Stimulated activated CD8-positive, alpha-beta memory T cell treated with anti-CD3 and anti-CD28 coated beads, Interleukin-12 subunit alpha, Interleukin-12 subunit beta, amount 100 ng/mL, for 4 hours (primary cell): ENCODE measurements around the gene MAGI1.
"Not testable (repeated sequence)": the region's sequence is repeated elsewhere in the genome, so short reads cannot be mapped to it uniquely, and the experiment has no call there.

Experiments
- DNase-seq: peaks from one replicate; pipeline ENCODE4 v3.0.0-alpha.2; 2020; ENCODE audit warnings: low read depth

Gene MAGI1

DNA sequence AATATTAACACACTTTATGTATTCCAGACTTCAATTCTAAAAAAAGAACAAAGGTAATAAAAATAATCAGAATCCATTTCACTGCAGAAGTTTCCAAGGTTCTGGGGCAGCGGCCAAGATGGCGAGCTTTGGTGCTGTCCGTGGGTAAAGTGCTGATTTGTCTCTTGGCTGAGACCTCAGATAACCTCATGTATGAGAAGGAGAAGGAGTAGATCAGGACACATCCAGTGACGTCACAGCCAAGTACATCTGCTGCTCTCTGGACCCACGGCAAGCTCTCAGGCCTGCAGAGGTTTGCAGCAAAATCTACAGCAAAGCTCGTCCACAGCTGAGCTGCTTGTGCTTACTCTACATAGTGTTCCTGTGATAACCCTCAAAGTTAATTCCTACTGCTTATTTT is 165.7 kb downstream of the MAGI1 start:
- no peak for DNase-seq

DNA sequence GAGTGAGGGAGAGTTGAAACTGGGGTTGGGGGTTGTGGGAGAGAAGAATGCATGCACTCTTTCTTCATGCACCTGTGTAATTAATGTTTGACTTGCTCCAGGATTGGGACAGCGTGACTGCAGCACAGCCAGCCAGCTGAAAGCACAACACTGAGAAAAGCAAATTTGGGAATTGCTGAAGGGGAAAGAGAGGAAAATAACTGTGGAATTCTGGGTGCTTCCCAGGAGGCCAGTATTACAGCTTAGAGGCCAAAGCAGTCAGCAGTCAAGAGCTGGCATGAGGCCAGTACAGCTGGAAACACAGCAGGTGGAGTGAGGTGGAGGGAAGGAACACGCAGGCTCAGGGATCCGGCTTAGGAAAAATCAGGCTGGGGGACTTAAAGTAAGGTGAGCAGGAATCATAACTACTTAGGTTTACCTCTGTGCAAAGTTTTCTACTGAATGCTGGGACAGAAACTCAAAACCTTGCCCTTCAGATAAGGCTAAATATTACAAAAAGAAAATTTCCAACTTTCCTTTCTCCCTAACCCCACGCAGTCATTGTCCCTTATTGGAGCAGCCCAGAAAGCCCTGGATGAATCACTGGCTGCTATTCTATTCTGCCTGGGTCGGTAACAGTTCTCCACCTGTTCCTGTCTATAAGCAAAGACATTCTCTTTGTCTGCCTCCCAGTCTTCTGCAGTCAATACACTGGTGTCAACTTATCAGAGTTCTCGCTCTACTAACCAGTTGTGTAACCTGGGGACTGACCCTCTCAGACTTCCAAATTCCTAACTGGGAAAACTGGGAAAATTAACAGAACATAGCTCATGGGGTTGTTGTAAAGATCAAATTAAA is 167.2 kb downstream of the MAGI1 start:
- no peak for DNase-seq

DNA sequence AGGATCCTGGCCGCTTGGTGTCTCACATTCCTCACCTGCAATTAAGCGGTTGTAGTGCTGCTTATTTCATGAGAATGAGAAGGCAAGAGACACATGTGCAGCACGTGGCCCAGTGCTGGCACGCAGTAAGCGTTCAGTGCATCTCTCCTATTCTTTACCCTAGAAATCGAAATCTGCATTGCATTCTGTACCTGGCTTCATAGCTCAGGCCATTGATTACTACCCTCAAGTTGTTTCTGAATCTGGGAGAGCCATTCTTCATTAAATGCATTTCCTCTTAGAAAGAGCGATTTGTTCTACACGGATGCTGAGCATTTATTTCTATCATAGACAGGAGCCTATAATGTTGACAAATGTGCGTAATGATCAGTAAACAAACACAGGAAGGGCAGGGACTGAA is 168.9 kb downstream of the MAGI1 start:
- no peak for DNase-seq

DNA sequence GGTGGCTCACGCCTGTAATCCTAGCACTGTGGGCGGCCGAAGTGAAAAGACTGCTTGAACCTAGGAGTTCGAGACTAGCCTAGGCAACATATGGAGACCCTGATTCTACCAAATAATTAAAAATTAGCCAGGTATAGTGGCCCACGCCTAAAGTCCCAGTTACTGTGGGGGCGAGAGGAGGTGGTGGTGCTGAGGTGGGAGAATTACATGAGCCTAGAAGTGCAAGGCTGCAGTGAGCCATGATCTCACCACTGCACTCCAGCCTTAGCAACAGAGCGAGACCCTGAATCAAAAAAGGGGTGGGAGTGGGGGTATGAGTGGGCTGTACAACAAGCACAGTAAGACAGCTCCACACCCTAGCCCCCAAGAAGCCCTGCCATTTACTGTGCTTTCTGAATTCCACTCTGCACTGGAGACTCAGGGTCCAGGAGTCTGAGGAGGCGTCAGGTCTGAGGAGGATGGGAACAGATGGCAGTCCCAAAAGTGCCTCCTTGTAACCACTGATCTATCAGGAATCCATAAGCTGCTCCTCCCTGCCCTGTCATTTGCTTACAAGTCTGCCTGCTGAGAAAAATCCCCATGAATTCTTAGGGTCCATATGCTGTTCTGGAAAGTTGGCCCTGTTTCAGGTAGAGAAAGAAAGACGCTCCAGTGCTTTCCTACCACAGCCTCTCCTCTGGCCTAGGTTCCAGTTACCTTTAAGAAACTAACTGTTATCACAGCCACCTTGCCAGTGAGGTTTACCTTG is 171.1 kb downstream of the MAGI1 start:
- DNase-seq, result no peak

DNA sequence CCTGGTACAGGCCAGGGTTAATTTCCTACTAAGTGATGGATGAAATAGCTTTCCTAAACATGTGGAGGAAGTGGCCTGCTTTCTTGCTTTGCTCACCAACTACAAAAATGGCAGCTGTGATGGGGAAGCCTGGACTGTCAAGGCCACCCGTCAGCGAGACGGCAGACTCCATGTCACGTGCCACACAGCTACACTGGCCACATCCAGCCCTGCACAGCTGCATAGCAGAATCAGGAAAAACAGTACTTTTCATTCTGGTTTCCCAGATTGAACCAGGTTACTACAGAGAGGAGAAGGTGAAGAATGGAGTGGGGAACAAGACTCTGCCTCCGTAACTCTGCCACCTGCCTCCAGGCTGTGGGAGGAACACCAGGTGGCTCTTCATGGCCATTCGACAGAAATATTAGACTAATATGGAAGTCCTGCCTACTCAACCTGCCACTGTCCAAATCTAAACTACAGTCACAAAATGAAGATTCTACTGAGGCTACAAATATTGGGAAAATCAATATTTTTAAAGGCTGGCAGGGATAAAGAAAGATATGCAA is 174.3 kb downstream of the MAGI1 start:
- DNase-seq, result no peak

DNA sequence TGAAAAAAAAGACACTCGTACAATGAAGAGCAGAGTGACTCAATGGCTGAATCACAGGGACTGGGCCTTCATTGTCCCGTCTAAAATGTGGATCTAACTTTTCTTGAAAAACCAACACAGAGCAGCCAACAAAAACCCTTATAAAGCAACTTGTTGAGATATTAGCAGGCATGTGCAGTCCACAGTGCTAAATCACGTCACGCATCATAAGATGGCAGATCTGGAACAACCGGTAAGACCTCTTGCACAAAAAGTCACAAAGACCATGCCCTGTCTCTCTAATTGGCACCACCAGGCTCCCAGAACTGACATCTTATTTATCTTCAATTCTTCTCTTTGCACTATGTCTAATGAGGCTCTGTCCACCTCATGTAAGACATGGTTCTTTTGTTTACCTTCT is 177.0 kb downstream of the MAGI1 start:
- DNase-seq, result no peak

DNA sequence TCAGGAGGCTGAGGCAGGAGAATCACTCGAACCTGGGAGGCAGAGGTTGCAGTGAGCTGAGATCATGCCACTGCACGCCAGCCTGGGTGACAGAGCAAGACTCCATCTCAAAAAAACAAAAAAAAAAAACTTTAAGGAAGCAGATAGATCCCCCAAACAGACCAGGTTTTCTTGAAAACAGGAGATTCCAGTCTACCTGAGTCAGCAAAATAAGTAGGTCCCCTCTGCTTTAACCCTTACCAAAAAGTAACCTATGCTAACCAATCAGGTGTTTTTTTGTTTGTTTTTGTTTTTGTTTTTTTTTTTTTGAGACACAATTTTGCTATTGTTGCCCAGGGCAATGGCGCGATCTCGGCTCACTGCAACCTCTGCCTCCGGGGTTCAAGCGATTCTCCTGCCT is 179.1 kb downstream of the MAGI1 start:
- not testable (repeated sequence) for DNase-seq

DNA sequence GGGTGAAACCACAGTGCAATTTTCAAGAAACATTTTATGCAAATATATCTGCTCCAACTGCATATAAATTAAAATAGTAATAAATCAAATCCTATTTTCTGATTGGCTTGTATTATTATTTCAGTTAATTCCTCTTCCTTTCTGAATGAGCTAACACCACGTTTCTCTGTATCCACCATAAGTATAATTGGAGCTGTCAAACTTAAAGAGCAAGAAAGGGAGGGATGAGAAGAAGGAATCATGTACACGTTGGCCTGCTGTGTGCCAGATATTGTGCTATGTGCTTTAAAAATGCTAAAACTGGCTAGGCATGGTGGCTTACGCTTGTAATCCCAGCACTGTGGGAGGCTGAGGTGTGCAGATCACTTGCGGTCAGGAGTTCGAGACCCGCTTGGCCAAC is 180.0 kb downstream of the MAGI1 start:
- no peak for DNase-seq

DNA sequence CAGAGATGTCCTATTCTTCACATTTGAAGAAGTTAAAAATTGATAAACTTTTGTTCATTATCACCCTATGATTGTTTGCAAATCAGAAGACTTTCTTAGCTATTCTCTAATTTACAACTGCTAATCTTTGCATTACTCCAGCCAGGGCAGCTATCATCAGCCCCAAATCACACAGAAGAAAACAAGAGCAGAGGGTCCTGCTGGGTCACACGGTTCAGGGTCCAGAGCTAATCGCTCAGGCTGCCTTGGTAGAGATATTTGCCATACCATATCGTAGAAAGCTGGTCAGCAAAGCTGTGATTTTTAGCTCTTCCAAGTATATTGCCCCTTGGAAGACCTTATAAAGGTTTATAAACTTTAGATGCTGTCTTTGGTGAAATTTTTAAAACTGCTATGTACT is 181.4 kb downstream of the MAGI1 start:
- no peak for DNase-seq

DNA sequence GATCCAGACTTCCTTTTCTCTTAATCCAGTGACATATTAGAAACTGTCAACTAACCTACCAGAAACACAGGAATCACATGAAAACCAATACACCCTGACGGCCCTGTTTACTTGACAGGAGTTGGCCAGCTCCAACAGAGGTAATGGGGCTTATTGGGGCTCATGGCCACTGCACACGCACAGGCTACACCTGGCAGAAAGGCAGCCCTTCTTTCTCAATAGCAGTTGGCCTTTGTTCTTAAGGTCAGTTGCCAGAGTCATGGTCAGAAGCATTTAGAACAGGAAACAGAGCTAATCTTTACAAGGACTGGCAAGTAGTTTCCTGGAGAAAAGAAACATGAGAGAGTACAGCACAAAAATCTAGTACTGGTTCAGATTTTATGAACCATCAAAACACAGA is 181.8 kb downstream of the MAGI1 start:
- DNase-seq, result no peak

DNA sequence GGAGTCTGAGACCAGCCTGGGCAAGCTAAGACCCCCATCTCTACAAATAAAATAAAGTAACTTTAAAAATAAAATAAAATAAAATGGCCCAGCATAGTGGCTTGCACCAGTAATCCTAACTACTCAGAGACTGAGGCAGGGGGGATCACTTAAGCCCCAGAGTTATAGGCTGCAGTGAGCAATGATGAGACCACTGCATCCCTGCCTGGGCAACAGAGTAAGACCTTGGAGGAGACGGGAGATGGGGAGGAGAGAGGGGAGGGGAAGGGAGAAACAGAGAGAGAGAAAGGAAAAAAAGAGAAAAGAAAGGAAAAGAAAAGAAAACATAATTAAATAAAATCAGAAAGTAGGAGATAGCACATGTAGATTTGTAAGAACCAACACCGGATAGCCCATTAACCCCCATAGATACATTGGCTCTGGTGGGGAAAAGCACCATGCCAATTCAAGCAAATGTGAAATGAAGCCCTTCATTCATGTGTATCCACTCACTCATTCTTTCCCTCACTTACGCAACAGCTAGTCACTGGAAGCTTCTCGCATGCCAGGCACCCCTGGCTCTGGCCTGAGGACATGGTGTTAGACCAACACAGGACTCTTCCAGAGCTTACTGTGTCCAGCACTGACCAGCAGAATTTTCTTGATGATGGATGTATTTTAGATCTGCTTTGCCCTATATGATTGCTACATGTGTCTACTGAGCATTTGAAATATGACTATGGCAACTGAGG is 183.2 kb downstream of the MAGI1 start:
- DNase-seq, result no peak

DNA sequence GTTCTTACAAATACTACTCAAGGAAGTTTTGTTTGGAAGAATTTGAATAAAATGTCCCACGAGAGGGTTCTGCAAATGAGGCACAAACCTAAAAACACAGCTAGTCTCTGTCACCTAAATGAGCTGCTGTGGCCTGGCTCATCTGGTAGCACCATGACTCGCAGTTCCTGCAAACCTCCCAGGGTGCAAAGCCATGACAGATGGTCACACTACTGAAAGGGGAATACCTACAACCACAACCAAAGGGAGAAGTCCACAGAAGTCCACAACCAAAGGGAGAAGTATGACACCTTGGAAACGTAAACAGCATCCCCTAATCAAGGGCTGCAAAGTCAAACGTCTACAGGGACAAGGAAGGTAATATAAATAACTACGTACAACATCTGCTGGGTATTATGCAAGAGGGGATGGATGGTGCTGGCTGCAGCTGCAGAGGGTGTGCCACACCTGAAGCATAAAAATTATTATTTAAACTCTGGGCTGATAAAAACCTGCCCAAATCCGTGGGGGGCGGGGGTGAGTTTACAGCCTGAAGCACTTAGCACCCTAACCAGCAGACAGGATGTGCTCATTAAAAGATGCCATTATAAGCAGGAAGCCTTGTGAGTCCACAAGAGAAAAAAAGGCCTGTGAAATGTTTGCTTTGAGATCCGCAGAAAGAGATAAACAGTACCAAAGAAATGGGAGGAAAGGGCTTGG is 184.0 kb downstream of the MAGI1 start:
- DNase-seq, result no peak

DNA sequence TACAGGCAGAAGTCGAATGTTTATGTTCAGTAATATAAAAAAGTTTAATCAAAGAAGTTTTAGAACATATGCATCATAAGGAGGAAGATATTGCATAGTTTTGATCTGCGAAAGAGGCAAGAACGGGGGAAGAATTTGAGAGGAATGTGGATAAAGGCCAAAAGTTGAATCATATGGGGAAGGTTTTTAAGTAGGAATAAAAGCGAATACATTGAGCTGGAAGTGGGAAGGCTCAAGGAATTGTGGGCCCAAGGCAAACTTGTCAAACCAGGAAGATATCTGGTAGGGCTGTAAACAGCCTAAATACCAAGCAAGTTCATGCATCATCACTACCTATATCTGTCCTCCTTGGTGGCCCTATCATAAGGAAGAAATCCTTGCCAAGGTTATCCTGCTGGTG is 186.9 kb downstream of the MAGI1 start:
- DNase-seq, result no peak

DNA sequence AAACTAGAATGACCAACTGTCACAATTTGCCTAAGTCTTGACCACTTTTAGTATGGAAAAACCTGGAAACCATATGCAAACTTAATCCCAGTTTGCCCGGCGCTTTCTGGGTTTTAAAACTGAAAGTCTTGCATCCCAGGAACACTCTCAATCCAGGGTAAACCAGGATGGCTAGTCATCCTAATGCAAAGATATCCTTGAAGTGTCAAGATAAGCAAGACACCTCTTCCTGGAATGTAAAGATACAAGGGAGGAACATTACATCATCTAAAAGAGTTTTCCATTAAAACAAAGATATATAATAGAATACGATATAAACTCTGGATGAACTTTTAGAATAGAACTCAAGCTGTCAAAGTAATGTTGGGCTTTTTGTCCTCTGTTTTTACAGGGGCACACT is 188.5 kb downstream of the MAGI1 start:
- DNase-seq, result no peak

DNA sequence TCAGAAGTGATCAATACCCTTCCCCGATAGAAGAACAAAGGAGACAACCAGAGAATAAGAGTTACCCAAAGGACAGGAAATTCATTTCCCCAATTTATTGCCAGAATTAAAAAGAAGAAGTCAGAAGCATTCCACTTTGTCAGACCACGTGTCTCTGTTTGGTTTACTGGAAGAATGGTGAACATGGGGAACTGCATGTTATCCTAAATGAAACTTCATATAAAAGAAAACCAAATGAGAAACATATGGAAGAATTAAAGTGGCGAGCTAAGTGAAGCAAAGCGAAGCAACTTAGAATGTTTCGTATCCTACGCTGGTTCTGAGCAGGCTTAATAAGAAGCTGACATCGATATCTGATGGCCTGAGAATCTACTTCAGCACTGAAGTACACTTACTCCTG is 190.7 kb downstream of the MAGI1 start:
- no peak for DNase-seq

DNA sequence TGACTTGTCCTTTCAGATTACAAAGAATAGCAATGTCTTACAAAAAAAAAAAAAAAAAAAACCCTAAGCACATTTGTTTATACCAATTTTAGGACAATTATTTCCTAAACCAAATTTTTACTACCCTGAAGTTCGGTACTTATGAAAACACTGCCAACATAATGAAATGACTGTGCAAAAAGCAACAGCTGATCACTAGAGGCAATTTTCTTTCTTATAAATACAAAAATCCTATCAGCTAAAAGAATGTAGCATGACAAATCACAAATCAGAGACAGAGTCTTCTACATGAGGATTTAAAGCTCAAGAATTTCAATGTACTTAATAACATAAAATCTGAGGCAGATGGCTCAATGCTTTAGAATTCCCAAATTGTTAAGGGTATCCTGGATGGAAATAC is 191.8 kb downstream of the MAGI1 start:
- no peak for DNase-seq

DNA sequence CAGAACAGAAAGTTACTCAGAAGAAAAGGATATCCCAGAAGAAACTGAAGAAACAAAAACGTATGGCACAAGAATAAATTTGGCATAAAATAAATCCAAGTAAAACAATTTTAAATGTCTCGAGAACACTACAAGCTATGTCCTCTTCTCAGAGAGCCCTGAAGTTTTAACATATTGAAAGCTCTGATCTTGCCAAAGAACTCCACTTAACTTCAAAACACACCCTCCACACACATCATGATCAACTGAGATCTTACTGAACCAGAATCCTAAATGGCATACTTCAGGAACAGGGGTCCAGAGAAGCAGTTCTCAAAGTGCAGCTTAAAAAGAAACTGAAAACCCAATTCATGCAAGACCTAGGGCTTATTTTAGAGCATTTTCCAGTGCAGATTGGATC is 194.3 kb downstream of the MAGI1 start:
- DNase-seq, result no peak

DNA sequence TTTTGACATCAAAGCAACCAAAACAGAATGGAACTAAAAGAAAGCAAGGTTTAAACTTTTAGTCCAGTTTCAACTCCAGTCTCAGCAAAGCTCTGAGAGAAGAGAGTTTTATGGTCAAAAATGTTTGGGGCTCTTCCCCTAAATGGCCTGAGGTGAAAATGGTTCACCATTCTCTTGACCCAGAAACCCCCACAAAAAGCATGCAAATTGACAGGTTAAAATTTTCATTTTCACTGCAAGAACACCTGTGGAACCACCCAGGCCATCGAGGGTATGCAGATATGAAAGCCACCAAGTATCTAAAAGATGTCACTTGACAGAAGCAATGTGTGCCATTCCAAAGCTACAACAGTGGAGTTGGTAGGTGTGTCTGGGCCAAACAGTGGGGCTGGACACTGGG is 195.0 kb downstream of the MAGI1 start:
- DNase-seq, result no peak

DNA sequence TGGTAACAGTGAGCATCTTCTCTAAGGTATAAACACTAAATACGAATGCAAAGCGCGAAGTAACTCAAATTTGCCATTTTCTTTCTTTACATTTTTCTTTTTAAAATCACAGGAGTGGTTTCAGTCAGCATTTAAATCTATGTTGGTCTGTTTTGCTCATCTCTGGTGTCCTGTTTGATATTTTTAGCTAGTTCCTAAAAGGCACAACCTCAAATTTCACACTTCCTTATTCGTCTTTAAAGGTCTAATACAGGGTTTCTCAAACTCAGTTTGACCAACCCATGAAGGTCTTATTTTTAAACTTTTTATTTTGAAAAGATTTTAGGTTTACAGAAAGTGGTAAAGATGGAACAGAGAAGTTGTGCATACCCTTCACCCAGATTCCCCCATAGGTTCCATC is 201.1 kb downstream of the MAGI1 start:
- no peak for DNase-seq

DNA sequence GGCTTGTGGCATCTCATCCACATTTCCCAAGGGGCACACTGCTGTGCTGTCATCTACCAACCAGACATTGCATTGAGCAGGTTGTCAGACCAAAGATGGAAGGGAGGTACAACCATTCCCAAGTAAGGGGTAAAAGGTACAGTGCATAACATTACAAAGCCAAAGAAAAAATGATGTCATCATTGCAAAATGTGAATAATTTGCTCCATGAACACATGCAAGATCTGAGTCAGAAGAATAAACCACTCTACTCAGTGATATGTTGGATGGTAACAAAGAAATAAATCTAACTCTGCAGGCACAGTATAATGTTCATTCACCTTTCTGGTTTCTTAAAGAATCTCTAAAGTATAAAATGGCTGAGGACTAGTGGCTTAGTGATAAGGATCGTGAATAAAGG is 202.7 kb downstream of the MAGI1 start:
- DNase-seq, result no peak

DNA sequence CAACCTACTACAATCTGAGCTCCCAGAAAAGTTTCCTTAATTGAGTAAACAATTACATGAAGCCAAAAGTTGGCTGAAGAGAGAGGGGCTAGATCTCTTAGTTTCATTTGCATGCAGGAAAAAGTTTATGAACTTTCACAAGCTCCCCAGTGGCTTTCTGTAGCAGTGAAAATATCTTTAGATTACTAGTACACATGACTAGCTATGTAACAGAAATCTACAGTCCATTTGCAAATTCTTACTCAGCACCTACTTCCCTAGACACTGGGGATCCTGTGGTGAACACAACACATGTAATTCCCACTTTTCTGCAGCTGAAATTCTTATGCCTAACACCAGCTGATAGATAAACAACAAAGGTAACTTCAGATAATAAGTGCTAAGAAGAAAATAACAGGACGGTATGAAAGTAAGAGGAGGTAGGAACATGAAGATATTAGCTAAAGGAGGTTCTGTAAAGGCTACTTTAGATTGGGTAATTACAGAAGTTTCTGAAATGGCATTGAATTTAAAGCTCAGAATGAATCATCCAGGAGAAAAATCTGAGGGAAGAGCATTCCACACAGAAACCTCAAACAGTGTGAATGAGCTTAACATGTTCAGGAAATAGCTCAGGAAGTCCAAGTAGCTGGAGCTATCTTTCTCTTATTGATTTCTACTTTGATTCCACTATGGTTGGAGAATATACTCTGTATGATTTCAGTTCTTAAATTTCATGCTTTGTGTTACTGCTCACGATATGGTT is 204.8 kb downstream of the MAGI1 start:
- no peak for DNase-seq
